ENCODE data around the gene SS18L1.

DNA sequence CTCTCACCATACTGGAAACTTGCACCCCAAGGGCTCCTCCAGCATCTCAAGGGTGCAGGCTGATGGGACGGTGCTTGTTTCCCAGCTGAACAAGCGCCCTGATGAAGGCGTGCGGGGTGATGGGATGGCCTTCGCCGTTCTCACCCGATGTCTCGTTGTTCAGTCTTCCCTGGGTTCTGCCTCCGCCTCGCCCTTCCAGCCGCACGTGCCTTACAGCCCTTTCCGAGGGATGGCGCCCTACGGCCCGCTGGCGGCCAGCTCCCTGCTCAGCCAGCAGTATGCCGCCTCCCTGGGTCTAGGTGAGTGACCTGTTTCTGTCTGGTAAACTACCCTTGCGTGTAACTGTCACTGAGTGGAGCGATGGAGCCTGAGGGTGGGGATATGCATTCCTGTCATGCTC lies 17.4 kb upstream of the SS18L1 start:
- TF ChIP-seq, protein P1, sequence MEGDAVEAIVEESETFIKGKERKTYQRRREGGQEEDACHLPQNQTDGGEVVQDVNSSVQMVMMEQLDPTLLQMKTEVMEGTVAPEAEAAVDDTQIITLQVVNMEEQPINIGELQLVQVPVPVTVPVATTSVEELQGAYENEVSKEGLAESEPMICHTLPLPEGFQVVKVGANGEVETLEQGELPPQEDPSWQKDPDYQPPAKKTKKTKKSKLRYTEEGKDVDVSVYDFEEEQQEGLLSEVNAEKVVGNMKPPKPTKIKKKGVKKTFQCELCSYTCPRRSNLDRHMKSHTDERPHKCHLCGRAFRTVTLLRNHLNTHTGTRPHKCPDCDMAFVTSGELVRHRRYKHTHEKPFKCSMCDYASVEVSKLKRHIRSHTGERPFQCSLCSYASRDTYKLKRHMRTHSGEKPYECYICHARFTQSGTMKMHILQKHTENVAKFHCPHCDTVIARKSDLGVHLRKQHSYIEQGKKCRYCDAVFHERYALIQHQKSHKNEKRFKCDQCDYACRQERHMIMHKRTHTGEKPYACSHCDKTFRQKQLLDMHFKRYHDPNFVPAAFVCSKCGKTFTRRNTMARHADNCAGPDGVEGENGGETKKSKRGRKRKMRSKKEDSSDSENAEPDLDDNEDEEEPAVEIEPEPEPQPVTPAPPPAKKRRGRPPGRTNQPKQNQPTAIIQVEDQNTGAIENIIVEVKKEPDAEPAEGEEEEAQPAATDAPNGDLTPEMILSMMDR (conservative IDR thresholded peaks at IDR 0.05; ENCODE audit: low read length): no peak
- TF ChIP-seq EZH2phosphoT487 (IDR thresholded peaks at IDR 0.05; ENCODE audit: borderline replicate concordance, low read depth, low read length): no peak

Measured in OCI-LY7 (cell line).